Activated CD8-positive, alpha-beta T cell treated with anti-CD3 and anti-CD28 coated beads, Interleukin-2, amount 10 ng/mL, durations not matched to agents 7 days and 5 days (primary cell): ENCODE data around the gene KLHL7. TPM values are rescaled to one million over a fixed set of nuclear protein-coding genes. Genes with fewer than 3 reads are reported as not detected.
"Not testable (repeated sequence)": the region's sequence is repeated elsewhere in the genome, so short reads cannot be mapped to it uniquely, and the experiment has no call there.

Experiments used
- ATAC-seq: fragments of 150-1000 bp; cut with Tn5 transposase; one replicate; pipeline ENCODE4 v1.10.0; 2021; ENCODE audit warnings: moderate library complexity
- CTCF ChIA-PET: fragments of 350-600 bp; sonication (Branson Sonifier 250); formaldehyde crosslinking; loops from one replicate; lab custom pipeline; 2021; ENCODE audit warnings: antibody characterized with exemption; lab: Charles Lee
- POLR2A ChIA-PET: fragments of 350-600 bp; sonication (Branson Sonifier 250); formaldehyde crosslinking; loops from one replicate; lab custom pipeline; 2021; ENCODE audit warnings: antibody characterized with exemption; lab: Charles Lee
- DNase-seq: peaks from one replicate; pipeline ENCODE4 v3.0.0-alpha.2; 2020
- H3K27ac Mint-ChIP-seq: one replicate; pipeline ENCODE4 v1.8.0; 2021; ENCODE audit warnings: mild to moderate bottlenecking, mixed read lengths
- H3K27me3 Mint-ChIP-seq: one replicate; pipeline ENCODE4 v1.8.0; 2021; ENCODE audit warnings: low read depth, mixed read lengths
- H3K36me3 Mint-ChIP-seq: one replicate; pipeline ENCODE4 v1.8.0; 2021; ENCODE audit warnings: low read depth, mixed read lengths
- H3K4me1 Mint-ChIP-seq: one replicate; pipeline ENCODE4 v1.8.0; 2021; ENCODE audit warnings: low read depth, mixed read lengths
- H3K4me3 Mint-ChIP-seq: one replicate; pipeline ENCODE4 v1.8.0; 2021; ENCODE audit warnings: mild to moderate bottlenecking, mixed read lengths
- H3K9me3 Mint-ChIP-seq: one replicate; pipeline ENCODE4 v1.8.0; 2022; ENCODE audit warnings: mixed read lengths; ENCODE audit not compliant: insufficient read depth
- total RNA-seq, 2 experiments: library from RNA; stranded (reverse); gene quantifications; one replicate each; pipeline ENCODE4 v1.2.3, GENCODE V29; 2021

Gene KLHL7
- total RNA-seq, 2 experiments from 2014 or later = 20.3 to 23.0 TPM

GRCh38 chr7:23108995-23109394 lies 3.4 kb downstream of the KLHL7 start:
- H3K36me3 Mint-ChIP-seq = peaks cover 3% of the 10 kb centered on the region
- no peak for ATAC-seq
- no peak overlapping the region for H3K4me3 Mint-ChIP-seq
- DNase-seq = no peak
- ChIA-PET POLR2A (no interaction called here), CTCF (interaction anchor here (1.0 kb wide), 1 partner anchor 23 kb away, joined by 3 read pairs; no protein-coding TSS in a partner anchor)
- H3K27ac Mint-ChIP-seq = no peak overlapping the region
- no peaks in the 10 kb centered on the region for H3K9me3 Mint-ChIP-seq
- no peaks in the 10 kb centered on the region for H3K27me3 Mint-ChIP-seq
- H3K4me1 Mint-ChIP-seq = peaks cover 23% of the 10 kb centered on the region

DNA sequence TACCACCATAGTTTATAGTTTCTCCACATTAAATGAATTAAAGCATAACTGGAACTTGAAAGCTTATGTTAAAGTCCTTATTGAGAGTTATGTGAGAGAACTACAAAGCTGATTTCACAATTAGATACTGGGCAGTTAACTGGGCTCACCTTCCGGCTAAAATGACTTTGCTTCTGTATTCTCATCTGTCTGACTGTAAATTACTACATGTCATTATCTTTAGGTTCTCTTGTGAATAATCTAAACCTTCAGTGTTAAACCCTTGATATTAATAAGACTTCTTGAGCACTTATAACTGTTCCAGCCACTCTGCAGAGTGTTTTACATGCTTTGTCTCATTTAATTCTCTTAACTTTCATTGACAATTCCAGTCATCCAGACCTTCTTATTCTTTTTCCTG lies 3.9 kb downstream of the KLHL7 start:
- DNase-seq (no peak), ATAC-seq (no peak)
- Mint-ChIP-seq H3K9me3 (no peaks in the 10 kb centered on the region), H3K27me3 (no peaks in the 10 kb centered on the region), H3K4me1 (peaks cover 22% of the 10 kb centered on the region), H3K4me3 (no peak overlapping the region), H3K36me3 (peaks cover 3% of the 10 kb centered on the region), H3K27ac (no peak overlapping the region)
- ChIA-PET POLR2A (no interaction called here), CTCF (no interaction called here)

DNA sequence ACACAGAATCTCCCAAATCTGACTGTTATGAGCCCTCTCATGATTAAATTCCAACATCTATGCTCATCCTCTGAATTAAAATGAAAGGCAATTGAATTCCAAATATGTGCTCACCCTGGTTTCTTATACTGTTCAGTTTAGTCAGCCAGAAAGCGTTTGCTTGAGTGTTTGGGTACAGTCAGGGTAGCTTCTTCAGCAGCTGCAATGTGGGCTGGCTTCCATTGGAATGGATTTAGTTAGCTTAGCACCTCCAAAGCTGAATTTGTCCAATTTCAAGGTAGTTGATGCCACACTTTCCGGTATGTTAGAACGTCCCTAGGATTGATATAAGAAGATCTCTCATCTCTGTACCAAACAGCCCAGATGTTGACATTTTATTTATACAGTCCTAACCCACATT lies 9.3 kb downstream of the KLHL7 start:
- ATAC-seq (no peak), DNase-seq (no peak)
- Mint-ChIP-seq H3K9me3 (no peaks in the 10 kb centered on the region), H3K27me3 (no peaks in the 10 kb centered on the region), H3K27ac (no peak overlapping the region), H3K36me3 (no peaks in the 10 kb centered on the region), H3K4me1 (no peaks in the 10 kb centered on the region), H3K4me3 (no peak overlapping the region)
- POLR2A ChIA-PET = interaction anchor here (2.5 kb wide), 1 partner anchor 9 kb away, joined by 13 read pairs; the partner anchor contains the start of gene KLHL7
- CTCF ChIA-PET = interaction anchor here (1.1 kb wide), 2 partner anchors 9 to 29 kb away, joined by 3 to 8 read pairs; no protein-coding TSS in a partner anchor

DNA sequence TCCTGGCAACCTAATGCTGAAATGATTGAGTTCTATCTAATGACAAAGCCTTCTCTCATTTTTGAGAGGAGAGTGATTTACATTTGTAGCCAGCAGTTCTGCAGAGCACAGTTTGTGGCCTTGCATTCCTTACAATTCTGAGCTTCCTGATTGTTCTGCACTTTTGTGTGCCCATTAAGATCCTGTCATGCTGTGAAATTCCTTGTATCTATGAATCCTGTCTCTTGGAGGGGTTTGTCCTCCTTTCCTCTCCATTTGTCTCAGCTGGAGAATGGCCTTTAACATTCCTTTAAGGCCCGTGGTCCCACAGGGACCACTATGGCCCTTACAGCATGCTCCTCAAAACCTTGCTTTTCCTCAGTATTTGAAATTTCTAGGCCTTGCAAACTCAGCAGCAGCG lies 10.4 kb downstream of the KLHL7 start:
- Mint-ChIP-seq H3K27ac (no peak overlapping the region), H3K36me3 (no peaks in the 10 kb centered on the region), H3K4me1 (no peaks in the 10 kb centered on the region), H3K9me3 (no peaks in the 10 kb centered on the region), H3K4me3 (no peak overlapping the region), H3K27me3 (no peaks in the 10 kb centered on the region)
- no peak for ATAC-seq
- ChIA-PET CTCF (interaction anchor here (1.3 to 1.9 kb wide), 2 partner anchors 30 to 160 kb away, joined by 3 to 4 read pairs; no protein-coding TSS in a partner anchor), POLR2A (interaction anchor here (2.5 kb wide), 1 partner anchor 10 kb away, joined by 13 read pairs; the partner anchor contains the start of gene KLHL7)
- DNase-seq = no peak

- Mint-ChIP-seq H3K36me3 (no peaks in the 10 kb centered on the region), H3K27me3 (no peaks in the 10 kb centered on the region), H3K9me3 (no peaks in the 10 kb centered on the region), H3K27ac (no peak overlapping the region), H3K4me1 (no peaks in the 10 kb centered on the region), H3K4me3 (no peak overlapping the region)
- ChIA-PET CTCF (interaction anchor here (0.6 kb wide), 1 partner anchor 66 kb away, joined by 3 read pairs; no protein-coding TSS in a partner anchor), POLR2A (no interaction called here)
- DNase-seq = no peak
- no peak for ATAC-seq
These were observed 12.3 kb downstream of the KLHL7 start for GRCh38 chr7:23117841-23118240.

- DNase-seq (no peak), ATAC-seq (no peak)
- no peaks in the 10 kb centered on the region for H3K36me3 Mint-ChIP-seq
- ChIA-PET POLR2A (no interaction called here), CTCF (no interaction called here)
- H3K9me3 Mint-ChIP-seq = no peaks in the 10 kb centered on the region
- no peak overlapping the region for H3K4me3 Mint-ChIP-seq
- no peak overlapping the region for H3K27ac Mint-ChIP-seq
- no peaks in the 10 kb centered on the region for H3K27me3 Mint-ChIP-seq
- H3K4me1 Mint-ChIP-seq = no peaks in the 10 kb centered on the region
These were observed 14.5 kb downstream of the KLHL7 start for GRCh38 chr7:23120106-23120505.

- Mint-ChIP-seq H3K27me3 (no peaks in the 10 kb centered on the region), H3K9me3 (no peaks in the 10 kb centered on the region), H3K4me1 (no peaks in the 10 kb centered on the region), H3K4me3 (no peak overlapping the region), H3K27ac (no peak overlapping the region), H3K36me3 (no peaks in the 10 kb centered on the region)
- POLR2A ChIA-PET = no interaction called here
- CTCF ChIA-PET = no interaction called here
- ATAC-seq = no peak
- no peak for DNase-seq
These were observed 15.6 kb downstream of the KLHL7 start for GRCh38 chr7:23121165-23121564.

GRCh38 chr7:23123007-23123406 lies 17.4 kb downstream of the KLHL7 start:
- Mint-ChIP-seq H3K9me3 (no peaks in the 10 kb centered on the region), H3K4me3 (no peak overlapping the region), H3K4me1 (peaks cover 2% of the 10 kb centered on the region), H3K27ac (no peak overlapping the region), H3K36me3 (no peaks in the 10 kb centered on the region), H3K27me3 (no peaks in the 10 kb centered on the region)
- ATAC-seq (no peak), DNase-seq (no peak)
- ChIA-PET CTCF (no interaction called here), POLR2A (no interaction called here)

- ATAC-seq = no peak
- CTCF ChIA-PET = no interaction called here
- POLR2A ChIA-PET = no interaction called here
These were observed 17.9 kb downstream of the KLHL7 start for GRCh38 chr7:23123465-23123864.

GRCh38 chr7:23129036-23129435 lies 23.5 kb downstream of the KLHL7 start:
- ATAC-seq (no peak), DNase-seq (no peak)
- ChIA-PET POLR2A (no interaction called here), CTCF (interaction anchor here (0.7 kb wide), 1 partner anchor 1442 kb away, joined by 3 read pairs; no protein-coding TSS in a partner anchor)
- Mint-ChIP-seq H3K36me3 (peaks cover 5% of the 10 kb centered on the region), H3K27ac (no peak overlapping the region), H3K27me3 (no peaks in the 10 kb centered on the region), H3K4me1 (peaks cover 5% of the 10 kb centered on the region), H3K4me3 (no peak overlapping the region), H3K9me3 (no peaks in the 10 kb centered on the region)

More at GRCh38 chr7:23123465-23123864, 17.9 kb downstream of the KLHL7 start:
- Mint-ChIP-seq H3K27me3 (no peaks in the 10 kb centered on the region), H3K27ac (no peak overlapping the region), H3K9me3 (no peaks in the 10 kb centered on the region), H3K4me1 (peaks cover 5% of the 10 kb centered on the region), H3K4me3 (no peak overlapping the region), H3K36me3 (no peaks in the 10 kb centered on the region)
- DNase-seq = no peak

DNA sequence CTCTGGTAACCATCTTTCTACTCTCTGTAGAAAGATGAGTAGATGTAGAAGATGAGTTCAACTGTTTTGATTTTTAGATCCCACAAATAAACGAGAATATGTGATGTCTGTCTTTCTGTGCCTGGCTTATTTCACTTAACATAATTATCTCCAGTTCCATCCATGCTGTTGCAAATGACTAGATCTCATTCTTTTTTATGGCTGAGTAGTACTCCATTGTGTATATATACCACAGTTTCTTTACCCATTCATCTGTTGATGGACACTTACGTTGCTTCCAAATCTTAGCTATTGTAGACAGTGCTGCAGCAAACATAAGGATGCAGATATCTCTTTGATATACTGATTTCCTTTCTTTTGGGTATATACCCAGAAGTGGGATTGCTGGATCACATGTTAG lies 26.2 kb downstream of the KLHL7 start:
- H3K36me3 Mint-ChIP-seq, H3K4me3 Mint-ChIP-seq, DNase-seq, CTCF ChIA-PET, POLR2A ChIA-PET, ATAC-seq, H3K9me3 Mint-ChIP-seq, H3K27me3 Mint-ChIP-seq, H3K4me1 Mint-ChIP-seq, H3K27ac Mint-ChIP-seq: not testable (repeated sequence)

GRCh38 chr7:23133797-23134196 lies 28.2 kb downstream of the KLHL7 start:
- Mint-ChIP-seq H3K27ac (no peak overlapping the region), H3K36me3 (peaks cover 4% of the 10 kb centered on the region), H3K27me3 (no peaks in the 10 kb centered on the region), H3K4me3 (no peak overlapping the region), H3K4me1 (no peaks in the 10 kb centered on the region), H3K9me3 (no peaks in the 10 kb centered on the region)
- CTCF ChIA-PET = interaction anchor here (1.3 kb wide), 1 partner anchor 28 kb away, joined by 3 read pairs; no protein-coding TSS in a partner anchor
- POLR2A ChIA-PET = no interaction called here
- DNase-seq (no peak), ATAC-seq (no peak)

DNA sequence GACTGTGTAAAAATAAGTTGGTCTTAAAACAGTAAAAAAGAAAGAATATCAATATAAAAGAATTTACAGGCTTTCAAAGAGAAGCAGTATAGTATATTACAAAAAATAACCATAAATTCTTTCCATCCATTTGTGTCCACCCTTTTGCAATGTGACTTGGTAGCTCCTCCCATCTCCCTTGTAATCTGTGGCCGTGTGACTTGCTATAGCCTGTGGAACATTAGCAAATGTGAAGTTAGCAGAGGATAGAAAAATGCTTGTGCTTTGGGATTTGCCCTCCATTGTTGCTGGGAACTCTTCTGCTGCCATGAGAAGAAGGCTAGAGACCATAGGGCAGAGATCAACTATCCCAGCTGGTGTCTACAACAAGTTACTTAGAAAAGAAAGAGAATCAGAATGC lies 30.2 kb downstream of the KLHL7 start:
- Mint-ChIP-seq H3K9me3 (no peaks in the 10 kb centered on the region), H3K27ac (no peak overlapping the region), H3K36me3 (no peaks in the 10 kb centered on the region), H3K4me1 (no peaks in the 10 kb centered on the region), H3K4me3 (no peak overlapping the region), H3K27me3 (no peaks in the 10 kb centered on the region)
- no peak for ATAC-seq
- POLR2A ChIA-PET = no interaction called here
- CTCF ChIA-PET = no interaction called here
- DNase-seq = no peak
